Upper lobe of left lung (tissue), 6 donors: ENCODE data around the gene UNC79. TPM values are rescaled to one million over a fixed set of nuclear protein-coding genes. Genes with fewer than 3 reads are reported as not detected.

ENCODE experiments used
- ATAC-seq, 2 donors: fragments of 200-7000 bp; cut with Tn5 transposase; one replicate each; pipeline ENCODE4 v1.9.1; 2022; ENCODE audit warnings: mild to moderate bottlenecking in 2 of 2, moderate library complexity in 2 of 2; ENCODE audit not compliant: low FRiP score in 2 of 2
- DNase-seq, 2 donors: peaks; one replicate each; pipeline ENCODE4 v3.0.0-alpha.2; 2019 to 2020
- H3K27ac ChIP-seq, 4 donors: fragments of 200-600 bp; sonication (generic); one replicate each; pipeline ENCODE4 v1.5.1; 2016 to 2019
- H3K27me3 ChIP-seq, 4 donors: fragments of 200-600 bp; sonication (generic); one replicate each; pipeline ENCODE4 v1.5.1; 2017 to 2019
- H3K36me3 ChIP-seq, 4 donors: fragments of 200-600 bp; sonication (generic); one replicate each; pipeline ENCODE4 v1.5.1; 2016 to 2019
- H3K4me1 ChIP-seq, 4 donors: fragments of 200-600 bp; sonication (generic); one replicate each; pipeline ENCODE4 v1.5.1; 2018 to 2019
- H3K4me3 ChIP-seq, 4 donors: fragments of 200-600 bp; sonication (generic); one replicate each; pipeline ENCODE4 v1.5.1; 2017 to 2019; ENCODE audit warnings: mild to moderate bottlenecking in 2 of 4, moderate library complexity in 1 of 4
- H3K9me3 ChIP-seq, 4 donors: fragments of 200-600 bp; sonication (generic); one replicate each; pipeline ENCODE4 v1.5.1; 2018 to 2019
- EP300 ChIP-seq, 4 donors: sonication (generic); formaldehyde crosslinking; IDR thresholded peaks; one replicate each; pipeline ENCODE4 v1.5.1; 2017; ENCODE audit warnings: antibody characterized with exemption in 4 of 4, control low read depth in 2 of 4
- POLR2A ChIP-seq, 4 donors: fragments of 450-650 bp; IDR thresholded peaks; one replicate each; pipeline ENCODE4 v1.5.1; 2016 to 2017; ENCODE audit warnings: antibody characterized with exemption in 4 of 4, mild to moderate bottlenecking in 2 of 4
- POLR2AphosphoS5 ChIP-seq, 2 donors: sonication (generic); formaldehyde crosslinking; IDR thresholded peaks; one replicate each; pipeline ENCODE4 v1.5.1; 2017; ENCODE audit warnings: antibody characterized with exemption in 2 of 2
- WGBS, 2 donors: methylation state at CpG; one replicate each; pipeline ENCODE4 v1.1.5; 2017 to 2018; 5-methylcytosine and 5-hydroxymethylcytosine counted together
- total RNA-seq, 6 donors: library from RNA; depleted of rRNA in 4 of 6; stranded (reverse); fragments of >200 nt in 4 of 6; gene quantifications; one replicate each; pipeline versions ENCODE4 v1.1.0 to v1.2.1, GENCODE V29; 2016 to 2021
- TF ChIP-seq, protein P1 (sequence below), 6 experiments: fragments of 450-650 bp in 4 of 6; fragments of 200-600 bp in 2 of 6; sonication (generic) in 2 of 6; IDR thresholded peaks; one replicate each; pipeline ENCODE4 v1.5.1; 2016 to 2019; ENCODE audit warnings: antibody characterized with exemption in 6 of 6
- donor health status: DM: no; HTN: no; CAD: no; lungs with moderate emphysema.
- donor health status: DM: no; HTN: yes; CAD: no; lungs with severe emphysema.

The UNC79 gene
- total RNA-seq, 6 donors from 2014 or later: 0.09 to 1.0 (median 0.14) TPM

DNA sequence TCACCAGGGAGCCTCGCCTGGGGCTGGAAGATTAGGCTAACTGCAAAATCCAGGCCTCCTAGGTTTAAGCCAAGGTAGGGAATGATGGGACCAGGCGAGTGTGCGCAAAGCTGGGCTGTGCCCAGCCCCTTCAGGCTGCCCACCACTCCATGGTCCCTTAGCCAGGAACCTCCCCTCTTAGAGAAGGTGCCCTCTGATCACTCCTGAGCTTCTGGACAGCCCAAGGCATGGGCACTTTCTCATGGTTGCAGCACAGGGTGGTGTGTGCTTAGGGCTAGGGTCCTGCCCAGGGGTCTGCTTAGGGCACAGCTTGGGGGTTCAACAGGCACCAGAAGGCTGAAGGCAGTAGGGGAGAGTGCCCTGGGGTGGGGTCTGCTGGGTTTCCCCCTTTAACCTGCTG lies 288.5 kb downstream of the UNC79 start:
- no peak overlapping the region for H3K27ac ChIP-seq
- H3K4me1 ChIP-seq: no peaks in the 10 kb centered on the region
- H3K4me3 ChIP-seq: no peak overlapping the region
- peak in 1 of 2 donors; percentile 31 for ATAC-seq
- H3K36me3 ChIP-seq: no peaks in the 10 kb centered on the region
- no peaks in the 10 kb centered on the region for H3K9me3 ChIP-seq
- H3K27me3 ChIP-seq: no peaks in the 10 kb centered on the region
- 93 to 95% methylated on average over 3 of the region's 3 CpGs for WGBS, 2 donors
- TF ChIP-seq, protein P1, sequence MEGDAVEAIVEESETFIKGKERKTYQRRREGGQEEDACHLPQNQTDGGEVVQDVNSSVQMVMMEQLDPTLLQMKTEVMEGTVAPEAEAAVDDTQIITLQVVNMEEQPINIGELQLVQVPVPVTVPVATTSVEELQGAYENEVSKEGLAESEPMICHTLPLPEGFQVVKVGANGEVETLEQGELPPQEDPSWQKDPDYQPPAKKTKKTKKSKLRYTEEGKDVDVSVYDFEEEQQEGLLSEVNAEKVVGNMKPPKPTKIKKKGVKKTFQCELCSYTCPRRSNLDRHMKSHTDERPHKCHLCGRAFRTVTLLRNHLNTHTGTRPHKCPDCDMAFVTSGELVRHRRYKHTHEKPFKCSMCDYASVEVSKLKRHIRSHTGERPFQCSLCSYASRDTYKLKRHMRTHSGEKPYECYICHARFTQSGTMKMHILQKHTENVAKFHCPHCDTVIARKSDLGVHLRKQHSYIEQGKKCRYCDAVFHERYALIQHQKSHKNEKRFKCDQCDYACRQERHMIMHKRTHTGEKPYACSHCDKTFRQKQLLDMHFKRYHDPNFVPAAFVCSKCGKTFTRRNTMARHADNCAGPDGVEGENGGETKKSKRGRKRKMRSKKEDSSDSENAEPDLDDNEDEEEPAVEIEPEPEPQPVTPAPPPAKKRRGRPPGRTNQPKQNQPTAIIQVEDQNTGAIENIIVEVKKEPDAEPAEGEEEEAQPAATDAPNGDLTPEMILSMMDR (IDR thresholded peaks at IDR 0.05): no peak
- TF ChIP-seq POLR2A (IDR thresholded peaks at IDR 0.05): no peak
- TF ChIP-seq EP300 (IDR thresholded peaks at IDR 0.05): no peak
- TF ChIP-seq POLR2AphosphoS5 (IDR thresholded peaks at IDR 0.05): no peak
- no peak for DNase-seq

DNA sequence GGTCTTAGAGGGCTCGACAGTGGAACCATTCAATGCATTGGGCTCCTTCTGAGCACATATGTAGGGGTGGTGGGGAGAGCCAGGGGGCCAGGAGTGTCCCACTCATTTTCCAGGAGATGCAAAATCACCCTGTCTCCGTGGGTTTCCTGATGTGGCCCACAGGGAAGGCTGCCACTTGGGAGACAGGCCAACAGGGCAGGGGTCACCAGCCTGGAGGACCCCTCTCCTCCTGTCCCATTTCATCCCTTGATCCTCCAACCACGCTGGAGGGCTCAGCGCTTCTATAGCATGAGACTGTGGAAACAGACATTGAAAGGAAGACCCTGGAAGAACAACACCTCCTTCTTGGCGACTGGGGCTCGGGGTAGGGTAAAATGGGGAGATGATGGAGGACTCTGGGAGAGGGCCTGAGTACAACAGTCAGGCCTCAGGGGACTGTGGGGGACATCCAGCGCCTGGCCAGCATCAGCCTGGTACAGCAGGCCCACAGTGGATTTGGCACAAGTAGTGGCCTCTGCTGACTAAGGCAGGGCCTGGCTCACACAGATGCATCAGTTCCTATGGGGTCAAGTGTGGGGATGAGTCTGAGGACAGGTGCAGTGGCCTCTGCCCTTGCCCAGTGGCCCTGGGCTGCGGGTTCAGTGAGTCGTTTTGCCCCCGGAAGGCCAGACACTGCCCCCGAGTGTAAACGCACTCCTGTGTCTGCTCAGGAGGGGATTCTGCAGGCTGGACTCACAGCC lies 289.5 kb downstream of the UNC79 start:
- Histone ChIP-seq H3K4me1 (no peaks in the 10 kb centered on the region), H3K4me3 (no peak overlapping the region), H3K36me3 (no peaks in the 10 kb centered on the region), H3K27ac (no peak overlapping the region), H3K27me3 (no peaks in the 10 kb centered on the region), H3K9me3 (no peaks in the 10 kb centered on the region)
- ATAC-seq (no peak), DNase-seq (peak in 1 of 2 donors; percentile 53)
- 83 to 85% methylated on average over 8 to 12 of the region's 12 CpGs for WGBS, 2 donors
- TF ChIP-seq, protein P1 (IDR thresholded peaks at IDR 0.05): no peak
- TF ChIP-seq POLR2AphosphoS5 (IDR thresholded peaks at IDR 0.05) (no peak), POLR2A (IDR thresholded peaks at IDR 0.05) (no peak), EP300 (IDR thresholded peaks at IDR 0.05) (no peak)

DNA sequence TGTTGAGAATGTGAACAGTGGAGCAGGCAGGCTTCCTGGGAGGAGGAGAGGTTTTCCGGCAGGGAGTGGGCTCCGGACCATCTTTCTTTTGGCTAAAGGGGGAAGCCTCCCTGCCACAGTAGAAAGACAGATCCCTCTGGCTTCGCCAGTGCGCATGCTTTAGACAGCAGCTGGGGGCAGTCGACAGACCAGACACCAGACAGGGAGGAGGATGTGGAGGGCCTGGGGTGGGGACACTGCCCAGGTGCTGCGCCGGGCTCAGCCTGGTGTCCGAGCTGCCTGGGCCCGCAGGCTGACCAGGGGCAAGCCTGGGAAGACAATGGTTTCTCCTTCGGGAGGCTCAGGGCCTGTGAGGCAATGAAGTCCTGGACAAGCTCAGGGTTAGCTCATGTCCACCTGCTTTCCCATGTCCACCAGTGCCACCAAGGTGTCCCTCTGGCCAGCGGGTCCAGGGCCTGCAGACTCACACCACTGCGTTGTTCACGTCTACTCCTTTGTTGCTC lies 290.3 kb downstream of the UNC79 start:
- WGBS, 2 donors: 87 to 88% methylated on average over 13 of the region's 13 CpGs
- no peaks in the 10 kb centered on the region for H3K4me1 ChIP-seq
- H3K27ac ChIP-seq: no peak overlapping the region
- DNase-seq (peak in 1 of 2 donors; percentile 44), ATAC-seq (no peak)
- no peak overlapping the region for H3K4me3 ChIP-seq
- TF ChIP-seq, protein P1 (IDR thresholded peaks at IDR 0.05): no peak
- TF ChIP-seq POLR2AphosphoS5 (IDR thresholded peaks at IDR 0.05) (no peak), POLR2A (IDR thresholded peaks at IDR 0.05) (no peak), EP300 (IDR thresholded peaks at IDR 0.05) (no peak)
- H3K9me3 ChIP-seq: no peaks in the 10 kb centered on the region
- H3K36me3 ChIP-seq: no peaks in the 10 kb centered on the region
- no peaks in the 10 kb centered on the region for H3K27me3 ChIP-seq

DNA sequence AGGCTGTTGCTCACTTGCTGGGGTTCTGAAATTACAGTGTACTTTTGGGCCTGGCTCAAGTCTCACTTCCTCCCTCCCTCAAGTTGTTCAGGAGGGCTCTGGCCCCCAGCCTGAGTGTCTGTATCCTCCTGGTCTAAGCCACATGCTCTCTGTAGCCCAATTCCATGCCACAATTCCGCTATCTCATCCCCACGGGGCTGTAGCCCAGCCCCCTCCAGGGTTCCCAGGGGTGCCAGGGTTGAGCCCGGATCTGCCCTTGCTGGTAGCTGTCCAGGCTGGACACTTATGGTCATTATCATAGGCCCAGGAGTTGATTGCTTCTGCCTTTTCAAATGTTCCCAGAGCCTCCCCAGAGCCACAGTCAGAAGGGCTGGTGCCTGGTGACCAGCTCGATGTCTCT lies 292.3 kb downstream of the UNC79 start:
- Histone ChIP-seq H3K27ac (no peak overlapping the region), H3K27me3 (no peaks in the 10 kb centered on the region), H3K4me3 (no peak overlapping the region), H3K36me3 (no peaks in the 10 kb centered on the region), H3K9me3 (no peaks in the 10 kb centered on the region), H3K4me1 (no peaks in the 10 kb centered on the region)
- DNase-seq (no peak), ATAC-seq (no peak)
- TF ChIP-seq POLR2A (IDR thresholded peaks at IDR 0.05): no peak
- no peak for TF ChIP-seq POLR2AphosphoS5 (IDR thresholded peaks at IDR 0.05)
- TF ChIP-seq, protein P1 (IDR thresholded peaks at IDR 0.05): no peak
- TF ChIP-seq EP300 (IDR thresholded peaks at IDR 0.05): no peak
- 95 to 96% methylated on average over 3 to 4 of the region's 4 CpGs for WGBS, 2 donors
